H9 (cell line): ENCODE data around the gene SAXO2. TPM values are rescaled to one million over a fixed set of nuclear protein-coding genes. Genes with fewer than 3 reads are reported as not detected.

ENCODE experiments used
- DNase-seq: peaks from one replicate; pipeline ENCODE4 v3.0.0-alpha.2; 2017
- H2AFZ ChIP-seq: one replicate; pipeline ENCODE4 v1.6.1; 2013; ENCODE audit warnings: mild to moderate bottlenecking, low read length, control low read depth, moderate library complexity
- H2AK5ac ChIP-seq: 2 replicates; pipeline ENCODE4 v1.6.1; 2013; ENCODE audit warnings: low read length, control low read depth, mixed read lengths; ENCODE audit not compliant: insufficient read length
- H2BK120ac ChIP-seq: one replicate; pipeline ENCODE4 v1.6.1; 2013; ENCODE audit warnings: low read depth, mild to moderate bottlenecking, low read length, control low read depth, inconsistent platforms; ENCODE audit not compliant: poor library complexity, severe bottlenecking
- H2BK12ac ChIP-seq: 2 replicates; pipeline ENCODE4 v1.6.1; 2013; ENCODE audit warnings: low read length, control low read depth, mixed read lengths, low read depth; ENCODE audit not compliant: insufficient read length
- H2BK15ac ChIP-seq: 2 replicates; pipeline ENCODE4 v1.6.1; 2013; ENCODE audit warnings: low read depth, low read length, control low read depth
- H2BK20ac ChIP-seq: one replicate; pipeline ENCODE4 v1.6.1; 2013; ENCODE audit warnings: low read depth, mild to moderate bottlenecking, low read length, control low read depth, inconsistent platforms; ENCODE audit not compliant: poor library complexity, severe bottlenecking
- H2BK5ac ChIP-seq: 2 replicates; pipeline ENCODE4 v1.6.1; 2013; ENCODE audit warnings: low read length, control low read depth, mixed read lengths; ENCODE audit not compliant: insufficient read length
- H3K14ac ChIP-seq: 2 replicates; pipeline ENCODE4 v1.6.1; 2013; ENCODE audit warnings: low read length, control low read depth; ENCODE audit not compliant: insufficient read depth
- H3K18ac ChIP-seq: 2 replicates; pipeline ENCODE4 v1.6.1; 2013; ENCODE audit warnings: low read depth, mild to moderate bottlenecking, mixed read lengths, low read length, control low read depth; ENCODE audit not compliant: insufficient read length
- H3K23ac ChIP-seq: 2 replicates; pipeline ENCODE4 v1.6.1; 2013; ENCODE audit warnings: low read length, control low read depth, mixed read lengths, low read depth; ENCODE audit not compliant: insufficient read length
- H3K23me2 ChIP-seq: 2 replicates; pipeline ENCODE4 v1.6.1; 2013; ENCODE audit warnings: low read depth, mild to moderate bottlenecking, mixed read lengths, low read length, control low read depth; ENCODE audit not compliant: insufficient read length, poor library complexity, severe bottlenecking
- H3K27ac ChIP-seq: 2 replicates; pipeline ENCODE4 v1.5.1; 2013; ENCODE audit warnings: low read length, control low read depth, mixed read lengths, low read depth; ENCODE audit not compliant: insufficient read length
- H3K27me3 ChIP-seq: 2 replicates; pipeline ENCODE4 v1.6.1; 2013; ENCODE audit warnings: low read length, control low read depth, inconsistent platforms; ENCODE audit not compliant: insufficient read depth
- H3K4ac ChIP-seq: 2 replicates; pipeline ENCODE4 v1.6.1; 2013; ENCODE audit warnings: low read depth, mild to moderate bottlenecking, control low read depth, inconsistent platforms, low read length, moderate library complexity
- H3K4me1 ChIP-seq: 2 replicates; pipeline ENCODE4 v1.6.1; 2013; ENCODE audit warnings: low read length, control low read depth, inconsistent platforms; ENCODE audit not compliant: insufficient read depth
- H3K4me2 ChIP-seq: 2 replicates; pipeline ENCODE4 v1.6.1; 2013; ENCODE audit warnings: low read length, control low read depth, mixed read lengths; ENCODE audit not compliant: insufficient read length, insufficient read depth
- H3K56ac ChIP-seq: 2 replicates; pipeline ENCODE4 v1.6.1; 2013; ENCODE audit warnings: low read depth, mild to moderate bottlenecking, mixed read lengths, low read length, control low read depth; ENCODE audit not compliant: insufficient read length
- H3K79me1 ChIP-seq: 2 replicates; pipeline ENCODE4 v1.6.1; 2013; ENCODE audit warnings: low read depth, mild to moderate bottlenecking, moderate library complexity, low read length, control low read depth, inconsistent platforms; ENCODE audit not compliant: insufficient read depth, poor library complexity, severe bottlenecking
- H3K79me2 ChIP-seq: 2 replicates; pipeline ENCODE4 v1.6.1; 2013; ENCODE audit warnings: low read length, control low read depth, inconsistent platforms; ENCODE audit not compliant: insufficient read depth
- H3K9ac ChIP-seq: 2 replicates; pipeline ENCODE4 v1.6.1; 2013; ENCODE audit warnings: low read length, control low read depth, mixed read lengths; ENCODE audit not compliant: insufficient read length; ENCODE audit errors: extremely low read depth
- H3K9me3 ChIP-seq: one replicate; pipeline ENCODE4 v1.6.1; 2013; ENCODE audit warnings: low read depth, low read length, inconsistent platforms; ENCODE audit not compliant: control insufficient read depth
- H3T11ph ChIP-seq: one replicate; pipeline ENCODE4 v1.6.1; 2013; ENCODE audit warnings: mild to moderate bottlenecking, low read length, control low read depth, inconsistent platforms
- H4K20me1 ChIP-seq: one replicate; pipeline ENCODE4 v1.6.1; 2013; ENCODE audit not compliant: control insufficient read depth, insufficient read length, insufficient read depth
- H4K5ac ChIP-seq: 2 replicates; pipeline ENCODE4 v1.6.1; 2013; ENCODE audit warnings: low read depth, mild to moderate bottlenecking, mixed read lengths, low read length, control low read depth; ENCODE audit not compliant: insufficient read length
- H4K8ac ChIP-seq: replicated peaks from 2 replicates; pipeline ENCODE4 v1.6.1; 2013; ENCODE audit warnings: low read length, control low read depth, mixed read lengths, low read depth; ENCODE audit not compliant: insufficient read length
- H4K91ac ChIP-seq: 2 replicates; pipeline ENCODE4 v1.6.1; 2013; ENCODE audit warnings: low read depth, mild to moderate bottlenecking, moderate library complexity, mixed read lengths, low read length, control low read depth; ENCODE audit not compliant: insufficient read length
- H3K27ac Mint-ChIP-seq, 3 experiments: 2 replicates in 2 of 3; 3 replicates in 1 of 3; pipeline ENCODE4 v1.8.0; 2020 to 2021; ENCODE audit warnings: mixed read lengths in 3 of 3, mild to moderate bottlenecking in 1 of 3, moderate library complexity in 1 of 3
- H3K27me3 Mint-ChIP-seq: 2 replicates; pipeline ENCODE4 v1.8.0; 2021; ENCODE audit warnings: low read depth, mild to moderate bottlenecking, moderate library complexity, mixed read lengths
- H3K36me3 Mint-ChIP-seq, 3 experiments: 2 replicates in 2 of 3; 3 replicates in 1 of 3; pipeline ENCODE4 v1.8.0; 2020 to 2021; ENCODE audit warnings: low read depth in 3 of 3, mixed read lengths in 3 of 3; ENCODE audit not compliant: insufficient read depth in 1 of 3
- H3K4me1 Mint-ChIP-seq, 2 experiments: 2 replicates each; pipeline ENCODE4 v1.8.0; 2020; ENCODE audit warnings: mixed read lengths in 2 of 2
- H3K4me3 Mint-ChIP-seq, 2 experiments: 2 replicates in 1 of 2; 3 replicates in 1 of 2; pipeline ENCODE4 v1.8.0; 2020 to 2021; ENCODE audit warnings: mild to moderate bottlenecking in 2 of 2, mixed read lengths in 2 of 2, moderate library complexity in 1 of 2
- H3K9me3 Mint-ChIP-seq, 2 experiments: 2 replicates in 1 of 2; 3 replicates in 1 of 2; pipeline ENCODE4 v1.8.0; 2020; ENCODE audit warnings: mild to moderate bottlenecking in 2 of 2, mixed read lengths in 2 of 2, moderate library complexity in 1 of 2
- WGBS: extraction: QIAGEN DNeasy Blood & Tissue Kit; methylation state at CpG from one replicate; pipeline ENCODE4 v1.1.7; 2013; ENCODE audit warnings: missing lambda C conversion rate, low lambda C conversion rate, mixed read lengths; ENCODE audit not compliant: insufficient read length; ENCODE audit errors: extremely low coverage; 5-methylcytosine and 5-hydroxymethylcytosine counted together
- total RNA-seq: library from RNA; stranded (reverse); gene quantifications from 2 replicates; pipeline ENCODE4 v1.2.1, GENCODE V29; 2021
- TF ChIP-seq, protein P1 (sequence below): fragments of 200-600 bp; sonication (generic); conservative IDR thresholded peaks from 3 replicates; pipeline ENCODE4 v1.8.0; 2021; ENCODE audit warnings: antibody characterized with exemption, mild to moderate bottlenecking

The SAXO2 gene
- total RNA-seq, 1 experiment from 2014 or later: 3.1 TPM

DNA sequence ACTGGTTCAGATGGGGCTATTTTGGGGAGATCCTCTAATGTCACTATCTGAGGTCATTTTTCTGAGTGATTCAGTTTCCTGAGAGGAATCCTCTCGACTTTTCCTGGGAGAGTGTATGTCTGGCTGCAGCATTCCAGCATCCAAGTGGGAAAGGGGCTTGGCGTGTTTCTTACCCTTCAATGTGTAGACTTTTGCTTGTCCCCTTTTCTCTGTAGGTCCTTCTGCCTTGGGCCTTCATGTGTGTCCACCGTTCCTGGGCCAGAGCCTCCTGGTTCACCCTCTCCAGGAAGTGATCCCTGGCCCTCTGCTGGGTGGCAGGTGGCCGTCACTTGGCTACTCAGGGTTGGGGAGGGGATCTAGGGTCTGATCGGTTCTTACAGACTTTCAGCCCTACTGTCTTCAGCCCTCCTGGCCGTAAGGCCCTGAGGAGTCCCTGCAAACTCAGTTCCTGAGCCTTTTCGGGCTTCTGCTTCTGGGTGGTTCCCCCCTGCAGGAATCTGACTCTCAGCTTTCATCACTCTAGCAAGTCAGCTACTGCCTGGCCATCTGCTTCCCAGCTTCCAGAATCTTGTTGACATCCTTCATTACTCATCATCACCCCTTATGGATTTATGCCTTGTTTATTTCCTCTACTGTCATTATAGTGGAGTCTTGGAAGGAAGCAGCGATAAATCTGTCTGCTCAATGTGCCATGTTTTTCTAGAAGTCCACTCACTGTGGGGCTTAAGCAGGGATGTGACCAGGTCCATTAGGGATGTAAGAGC lies 50.1 kb downstream of the SAXO2 start:
- no peak overlapping the region for H2AK5ac ChIP-seq
- peak; percentile 32 for DNase-seq
- no peaks in the 10 kb centered on the region for H3K9me3 ChIP-seq
- Mint-ChIP-seq H3K27me3 (peaks cover 3% of the 10 kb centered on the region), H3K27ac (no peak overlapping the region), H3K4me1 (no peaks in the 10 kb centered on the region), H3K36me3 (peaks cover 0 to 5% (median 0%) of the 10 kb centered on the region in 3 experiments; a peak in 1 of 7 replicates), H3K4me3 (no peak overlapping the region), H3K9me3 (peaks cover 8 to 9% of the 10 kb centered on the region in 2 experiments; a peak in 4 of 5 replicates)
- no peak overlapping the region for H2BK20ac ChIP-seq
- H3K27ac ChIP-seq: no peak overlapping the region
- H2AFZ ChIP-seq: no peak overlapping the region
- H3K79me2 ChIP-seq: no peaks in the 10 kb centered on the region
- no peak overlapping the region for H3K23ac ChIP-seq
- H2BK5ac ChIP-seq: no peak overlapping the region
- H3K9ac ChIP-seq: no peak overlapping the region
- no peak overlapping the region for H3K4ac ChIP-seq
- H3K14ac ChIP-seq: no peak overlapping the region; the same call in 1 of the 2 replicates
- no peaks in the 10 kb centered on the region for H3K4me1 ChIP-seq
- H4K20me1 ChIP-seq: no peaks in the 10 kb centered on the region
- H3K79me1 ChIP-seq: no peaks in the 10 kb centered on the region
- no peak overlapping the region for H3K56ac ChIP-seq
- no CpG with 5 or more reads among the region's 8 CpGs for WGBS
- H3K27me3 ChIP-seq: no peaks in the 10 kb centered on the region
- no peak overlapping the region for H4K5ac ChIP-seq
- no peak overlapping the region for H4K91ac ChIP-seq
- TF ChIP-seq, protein P1, sequence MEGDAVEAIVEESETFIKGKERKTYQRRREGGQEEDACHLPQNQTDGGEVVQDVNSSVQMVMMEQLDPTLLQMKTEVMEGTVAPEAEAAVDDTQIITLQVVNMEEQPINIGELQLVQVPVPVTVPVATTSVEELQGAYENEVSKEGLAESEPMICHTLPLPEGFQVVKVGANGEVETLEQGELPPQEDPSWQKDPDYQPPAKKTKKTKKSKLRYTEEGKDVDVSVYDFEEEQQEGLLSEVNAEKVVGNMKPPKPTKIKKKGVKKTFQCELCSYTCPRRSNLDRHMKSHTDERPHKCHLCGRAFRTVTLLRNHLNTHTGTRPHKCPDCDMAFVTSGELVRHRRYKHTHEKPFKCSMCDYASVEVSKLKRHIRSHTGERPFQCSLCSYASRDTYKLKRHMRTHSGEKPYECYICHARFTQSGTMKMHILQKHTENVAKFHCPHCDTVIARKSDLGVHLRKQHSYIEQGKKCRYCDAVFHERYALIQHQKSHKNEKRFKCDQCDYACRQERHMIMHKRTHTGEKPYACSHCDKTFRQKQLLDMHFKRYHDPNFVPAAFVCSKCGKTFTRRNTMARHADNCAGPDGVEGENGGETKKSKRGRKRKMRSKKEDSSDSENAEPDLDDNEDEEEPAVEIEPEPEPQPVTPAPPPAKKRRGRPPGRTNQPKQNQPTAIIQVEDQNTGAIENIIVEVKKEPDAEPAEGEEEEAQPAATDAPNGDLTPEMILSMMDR: no peak; the same call in 2 of the 3 replicates
- no peak overlapping the region for H4K8ac ChIP-seq
- no peaks in the 10 kb centered on the region for H3K23me2 ChIP-seq
- H3K4me2 ChIP-seq: no peak overlapping the region
- H3T11ph ChIP-seq: no peak overlapping the region
- no peak overlapping the region for H2BK120ac ChIP-seq
- H2BK12ac ChIP-seq: no peak overlapping the region
- no peak overlapping the region for H2BK15ac ChIP-seq
- H3K18ac ChIP-seq: no peak overlapping the region
